Neural cell (in vitro differentiated cells): ENCODE results near the gene TLCD2. TPM values are rescaled to one million over a fixed set of nuclear protein-coding genes. Genes with fewer than 3 reads are reported as not detected.
"Not testable (repeated sequence)": the region's sequence is repeated elsewhere in the genome, so short reads cannot be mapped to it uniquely, and the experiment has no call there.

Experiments used
- H2AFZ ChIP-seq: fragments of 200-600, 300-800 bp; sonication (generic), shearing (Covaris generic); 2 replicates; pipeline ENCODE4 v1.6.0; 2014; ENCODE audit warnings: low read depth, mild to moderate bottlenecking, antibody characterized with exemption, low read length, moderate library complexity
- H3F3A ChIP-seq: fragments of 200-600 bp; shearing (Covaris generic); 2 replicates; pipeline ENCODE4 v1.6.1; 2016; ENCODE audit warnings: mild to moderate bottlenecking, moderate library complexity, mixed read lengths, antibody characterized with exemption, low read length; ENCODE audit not compliant: insufficient read depth, poor library complexity, severe bottlenecking
- H3K27ac ChIP-seq: fragments of 200-600, 300-800 bp; sonication (generic), shearing (Covaris generic); 2 replicates; pipeline ENCODE4 v1.5.1; 2014; ENCODE audit warnings: mild to moderate bottlenecking, low read length, moderate library complexity
- H3K27me3 ChIP-seq: fragments of 300-800, 200-600 bp; sonication (generic), shearing (Covaris generic); 2 replicates; pipeline ENCODE4 v1.6.0; 2014; ENCODE audit warnings: mild to moderate bottlenecking, low read depth, low read length, moderate library complexity; ENCODE audit not compliant: insufficient read depth
- H3K36me3 ChIP-seq: fragments of 300-800, 200-600 bp; sonication (generic), shearing (Covaris generic); 2 replicates; pipeline ENCODE4 v1.5.1; 2014; ENCODE audit warnings: mild to moderate bottlenecking, antibody characterized with exemption, low read length, moderate library complexity; ENCODE audit not compliant: insufficient read depth
- H3K4me2 ChIP-seq: fragments of 300-800, 200-600 bp; sonication (generic), shearing (Covaris generic); 2 replicates; pipeline ENCODE4 v1.6.0; 2014; ENCODE audit warnings: mild to moderate bottlenecking, low read length
- H3K4me3 ChIP-seq: fragments of 300-800, 200-600 bp; sonication (generic), shearing (Covaris generic); 2 replicates; pipeline ENCODE4 v1.5.1; 2014; ENCODE audit warnings: mild to moderate bottlenecking, low read length, moderate library complexity
- H3K79me2 ChIP-seq: fragments of 200-600 bp; shearing (Covaris generic); replicated peaks from 2 replicates; pipeline ENCODE4 v1.6.0; 2014; ENCODE audit warnings: mild to moderate bottlenecking, low read length, moderate library complexity; ENCODE audit not compliant: insufficient read depth
- H3K9ac ChIP-seq: fragments of 300-800, 200-600 bp; sonication (generic), shearing (Covaris generic); 2 replicates; pipeline ENCODE4 v1.6.1; 2016; ENCODE audit warnings: mild to moderate bottlenecking, low read length, mixed read lengths
- H3K9me2 ChIP-seq: fragments of 200-600 bp; shearing (Covaris generic); 2 replicates; pipeline ENCODE4 v1.6.1; 2016; ENCODE audit warnings: mild to moderate bottlenecking, low read length, mixed read lengths; ENCODE audit not compliant: insufficient read depth
- H3K9me3 ChIP-seq: fragments of 200-600, 300-800 bp; sonication (generic), shearing (Covaris generic); 2 replicates; pipeline ENCODE4 v1.6.1; 2016; ENCODE audit warnings: mild to moderate bottlenecking, mixed run types, low read length, moderate library complexity, mixed read lengths
- H4K20me1 ChIP-seq: fragments of 200-600 bp; shearing (Covaris generic); 2 replicates; pipeline ENCODE4 v1.6.1; 2016; ENCODE audit warnings: mild to moderate bottlenecking, mixed run types; ENCODE audit not compliant: insufficient read depth
- CTCF ChIP-seq: fragments of 450-650 bp; IDR thresholded peaks from 2 replicates; pipeline ENCODE4 v1.5.1; 2014; ENCODE audit warnings: antibody characterized with exemption, mild to moderate bottlenecking, moderate library complexity; ENCODE audit not compliant: poor library complexity, severe bottlenecking
- EP300 ChIP-seq: fragments of 450-650 bp; conservative IDR thresholded peaks from 2 replicates; pipeline ENCODE4 v1.6.1; 2014; ENCODE audit warnings: antibody characterized with exemption, mild to moderate bottlenecking, moderate library complexity; ENCODE audit not compliant: poor library complexity, severe bottlenecking
- EZH2 ChIP-seq: fragments of 200-600, 300-800 bp; shearing (Covaris generic), sonication (generic); IDR thresholded peaks from 2 replicates; pipeline ENCODE4 v1.6.1; 2014; ENCODE audit warnings: antibody characterized with exemption, low read length, borderline replicate concordance, mild to moderate bottlenecking; ENCODE audit not compliant: insufficient read depth, poor library complexity, severe bottlenecking
- MXI1 ChIP-seq: fragments of 450-650 bp; conservative IDR thresholded peaks from 2 replicates; pipeline ENCODE4 v1.6.1; 2014; ENCODE audit warnings: antibody characterized with exemption, mild to moderate bottlenecking; ENCODE audit not compliant: poor library complexity, severe bottlenecking
- POLR2AphosphoS5 ChIP-seq: IDR thresholded peaks from 2 replicates; pipeline ENCODE4 v1.6.1; 2012
- RAD21 ChIP-seq: fragments of 450-650 bp; conservative IDR thresholded peaks from 2 replicates; pipeline ENCODE4 v1.6.1; 2014; ENCODE audit warnings: antibody characterized with exemption, mild to moderate bottlenecking, moderate library complexity
- SMC3 ChIP-seq: fragments of 450-650 bp; conservative IDR thresholded peaks from 2 replicates; pipeline ENCODE4 v1.6.1; 2014; ENCODE audit warnings: antibody characterized with exemption, mild to moderate bottlenecking, moderate library complexity; ENCODE audit not compliant: poor library complexity
- TAF1 ChIP-seq: IDR thresholded peaks from 2 replicates; pipeline ENCODE4 v1.6.1; 2012; ENCODE audit warnings: low read depth
- polyA plus RNA-seq: library from polyadenylated mRNA; depleted of rRNA; stranded (reverse); fragments of >200 nt; gene quantifications from 2 replicates; pipeline ENCODE4 v1.2.3, GENCODE V29; 2014
- TF ChIP-seq, protein P1 (sequence below): IDR thresholded peaks from 2 replicates; pipeline ENCODE4 v1.6.1; 2012; ENCODE audit warnings: borderline replicate concordance

The TLCD2 gene
- polyA plus RNA-seq, 1 donor from 2014 or later = 0.14 TPM

- H2AFZ ChIP-seq = no peak overlapping the region
- no peak overlapping the region for H3K4me3 ChIP-seq
- no peak overlapping the region for H3K4me2 ChIP-seq
- H3K9me2 ChIP-seq = no peaks in the 10 kb centered on the region
- H3K27me3 ChIP-seq = no peaks in the 10 kb centered on the region
- H3K36me3 ChIP-seq = no peaks in the 10 kb centered on the region
- no peak overlapping the region for H3K9ac ChIP-seq
- no peak overlapping the region for H3K27ac ChIP-seq
- no peaks in the 10 kb centered on the region for H3K9me3 ChIP-seq
- no peaks in the 10 kb centered on the region for H4K20me1 ChIP-seq
- H3F3A ChIP-seq = no peaks in the 10 kb centered on the region
- TF ChIP-seq CTCF = no peak
- no peak for TF ChIP-seq EZH2
- TF ChIP-seq SMC3 = no peak
- TF ChIP-seq, protein P1, sequence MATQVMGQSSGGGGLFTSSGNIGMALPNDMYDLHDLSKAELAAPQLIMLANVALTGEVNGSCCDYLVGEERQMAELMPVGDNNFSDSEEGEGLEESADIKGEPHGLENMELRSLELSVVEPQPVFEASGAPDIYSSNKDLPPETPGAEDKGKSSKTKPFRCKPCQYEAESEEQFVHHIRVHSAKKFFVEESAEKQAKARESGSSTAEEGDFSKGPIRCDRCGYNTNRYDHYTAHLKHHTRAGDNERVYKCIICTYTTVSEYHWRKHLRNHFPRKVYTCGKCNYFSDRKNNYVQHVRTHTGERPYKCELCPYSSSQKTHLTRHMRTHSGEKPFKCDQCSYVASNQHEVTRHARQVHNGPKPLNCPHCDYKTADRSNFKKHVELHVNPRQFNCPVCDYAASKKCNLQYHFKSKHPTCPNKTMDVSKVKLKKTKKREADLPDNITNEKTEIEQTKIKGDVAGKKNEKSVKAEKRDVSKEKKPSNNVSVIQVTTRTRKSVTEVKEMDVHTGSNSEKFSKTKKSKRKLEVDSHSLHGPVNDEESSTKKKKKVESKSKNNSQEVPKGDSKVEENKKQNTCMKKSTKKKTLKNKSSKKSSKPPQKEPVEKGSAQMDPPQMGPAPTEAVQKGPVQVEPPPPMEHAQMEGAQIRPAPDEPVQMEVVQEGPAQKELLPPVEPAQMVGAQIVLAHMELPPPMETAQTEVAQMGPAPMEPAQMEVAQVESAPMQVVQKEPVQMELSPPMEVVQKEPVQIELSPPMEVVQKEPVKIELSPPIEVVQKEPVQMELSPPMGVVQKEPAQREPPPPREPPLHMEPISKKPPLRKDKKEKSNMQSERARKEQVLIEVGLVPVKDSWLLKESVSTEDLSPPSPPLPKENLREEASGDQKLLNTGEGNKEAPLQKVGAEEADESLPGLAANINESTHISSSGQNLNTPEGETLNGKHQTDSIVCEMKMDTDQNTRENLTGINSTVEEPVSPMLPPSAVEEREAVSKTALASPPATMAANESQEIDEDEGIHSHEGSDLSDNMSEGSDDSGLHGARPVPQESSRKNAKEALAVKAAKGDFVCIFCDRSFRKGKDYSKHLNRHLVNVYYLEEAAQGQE = no peak
- no peaks in the 10 kb centered on the region for H3K79me2 ChIP-seq
Measured at GRCh38 chr17:1693339-1693738, 16.8 kb downstream of the TLCD2 start.

GRCh38 chr17:1690544-1691221 lies 19.5 kb downstream of the TLCD2 start:
- Histone ChIP-seq H3F3A (no peaks in the 10 kb centered on the region), H3K27ac (no peak overlapping the region), H3K79me2 (no peaks in the 10 kb centered on the region), H3K9me2 (no peaks in the 10 kb centered on the region), H3K27me3 (no peaks in the 10 kb centered on the region), H3K4me3 (no peak overlapping the region), H3K9ac (no peak overlapping the region), H2AFZ (no peak overlapping the region), H4K20me1 (no peaks in the 10 kb centered on the region), H3K9me3 (no peaks in the 10 kb centered on the region), H3K36me3 (no peaks in the 10 kb centered on the region), H3K4me2 (no peak overlapping the region)
- TF ChIP-seq RAD21 (no peak), CTCF (no peak), MXI1 (no peak), POLR2AphosphoS5 (no peak), EP300 (no peak), TAF1 (no peak), SMC3 (no peak), EZH2 (no peak)
- TF ChIP-seq, protein P1 = no peak

DNA sequence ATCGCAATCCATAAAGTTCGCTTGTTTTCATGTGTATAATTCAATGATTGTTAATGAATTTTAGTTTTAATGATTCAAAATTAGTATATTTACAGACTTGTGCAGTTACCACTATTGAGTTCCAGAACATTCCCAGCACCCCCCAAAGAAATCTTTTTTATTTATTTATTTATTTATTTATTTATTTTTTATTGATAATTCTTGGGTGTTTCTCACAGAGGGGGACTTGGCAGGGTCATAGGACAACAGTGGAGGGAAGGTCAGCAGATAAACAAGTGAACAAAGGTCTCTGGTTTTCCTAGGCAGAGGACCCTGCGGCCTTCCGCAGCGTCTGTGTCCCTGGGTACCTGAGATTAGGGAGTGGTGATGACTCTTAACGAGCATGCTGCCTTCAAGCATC lies 21.8 kb downstream of the TLCD2 start:
- H3K4me2 ChIP-seq, H3K9me3 ChIP-seq, H3K4me3 ChIP-seq, H3K27ac ChIP-seq, H2AFZ ChIP-seq, H3K27me3 ChIP-seq, H3K9ac ChIP-seq, H3K36me3 ChIP-seq, H3K9me2 ChIP-seq, H4K20me1 ChIP-seq, H3F3A ChIP-seq: not testable (repeated sequence)
- H3K79me2 ChIP-seq = peaks cover 10% of the 10 kb centered on the region
